Measurements from ENCODE around the gene ABHD15. TPM values are rescaled to one million over a fixed set of nuclear protein-coding genes. Genes with fewer than 3 reads are reported as not detected.

Gene ABHD15
- total RNA-seq, 4 donors from 2014 or later, result 5.4 to 12.6 (median 11.1) TPM

- Histone ChIP-seq H3K4me1 (no peaks in the 10 kb centered on the region), H3K36me3 (peaks cover 0 to 96% of the 10 kb centered on the region in 2 donors), H3K27me3 (no peaks in the 10 kb centered on the region), H3K9me3 (no peaks in the 10 kb centered on the region), H3K27ac (no peak overlapping the region), H3K4me3 (no peak overlapping the region)
- no peak for TF ChIP-seq EP300 (IDR thresholded peaks at IDR 0.05)
- TF ChIP-seq, protein P1, sequence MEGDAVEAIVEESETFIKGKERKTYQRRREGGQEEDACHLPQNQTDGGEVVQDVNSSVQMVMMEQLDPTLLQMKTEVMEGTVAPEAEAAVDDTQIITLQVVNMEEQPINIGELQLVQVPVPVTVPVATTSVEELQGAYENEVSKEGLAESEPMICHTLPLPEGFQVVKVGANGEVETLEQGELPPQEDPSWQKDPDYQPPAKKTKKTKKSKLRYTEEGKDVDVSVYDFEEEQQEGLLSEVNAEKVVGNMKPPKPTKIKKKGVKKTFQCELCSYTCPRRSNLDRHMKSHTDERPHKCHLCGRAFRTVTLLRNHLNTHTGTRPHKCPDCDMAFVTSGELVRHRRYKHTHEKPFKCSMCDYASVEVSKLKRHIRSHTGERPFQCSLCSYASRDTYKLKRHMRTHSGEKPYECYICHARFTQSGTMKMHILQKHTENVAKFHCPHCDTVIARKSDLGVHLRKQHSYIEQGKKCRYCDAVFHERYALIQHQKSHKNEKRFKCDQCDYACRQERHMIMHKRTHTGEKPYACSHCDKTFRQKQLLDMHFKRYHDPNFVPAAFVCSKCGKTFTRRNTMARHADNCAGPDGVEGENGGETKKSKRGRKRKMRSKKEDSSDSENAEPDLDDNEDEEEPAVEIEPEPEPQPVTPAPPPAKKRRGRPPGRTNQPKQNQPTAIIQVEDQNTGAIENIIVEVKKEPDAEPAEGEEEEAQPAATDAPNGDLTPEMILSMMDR (IDR thresholded peaks at IDR 0.05), result no peak
- TF ChIP-seq POLR2AphosphoS5 (IDR thresholded peaks at IDR 0.05), result no peak
- no peak for TF ChIP-seq POLR2A (IDR thresholded peaks at IDR 0.05)
- ATAC-seq, result no peak
- 4 to 54% methylated on average over 2 of the region's 2 CpGs for WGBS, 2 donors (ENCODE audit: low coverage in 1 of 2)
Measured at GRCh38 chr17:29514792-29515191, 52.0 kb downstream of the ABHD15 start.

- H3K4me3 ChIP-seq, result no peak overlapping the region
- H3K27ac ChIP-seq, result no peak overlapping the region
- peaks cover 0 to 95% of the 10 kb centered on the region in 2 donors for H3K36me3 ChIP-seq
- H3K4me1 ChIP-seq, result no peaks in the 10 kb centered on the region
- WGBS, 2 donors (ENCODE audit: low coverage in 1 of 2), result 91% methylated on average over 6 of the region's 6 CpGs
- TF ChIP-seq POLR2AphosphoS5 (IDR thresholded peaks at IDR 0.05) (no peak), EP300 (IDR thresholded peaks at IDR 0.05) (no peak), POLR2A (IDR thresholded peaks at IDR 0.05) (no peak)
- TF ChIP-seq, protein P1 (IDR thresholded peaks at IDR 0.05), result no peak
- no peaks in the 10 kb centered on the region for H3K9me3 ChIP-seq
- H3K27me3 ChIP-seq, result no peaks in the 10 kb centered on the region
- ATAC-seq, result no peak
Measured at GRCh38 chr17:29510953-29511352, 55.9 kb downstream of the ABHD15 start.

Other genes starting within 250 kb of the ABHD15 start
- 10 to 100 TPM; 57.9 to 72.2 (median 65.1) TPM for gene TAOK1, start 176.7 kb downstream of the ABHD15 start, total RNA-seq
- 10 to 100 TPM; 41.5 to 57.3 (median 52.1) TPM for gene TP53I13, start 1.7 kb upstream of the ABHD15 start, total RNA-seq
- 10 to 100 TPM; 30.4 to 47.8 (median 35.8) TPM for gene GIT1, start 22.6 kb upstream of the ABHD15 start, total RNA-seq
- gene ANKRD13B, start 26.1 kb upstream of the ABHD15 start, total RNA-seq, result 10 to 100 TPM in 2 of 4 donors, 1 to 10 TPM in 2; 4.4 to 22.8 (median 10.0) TPM
- gene CORO6, start 55.9 kb upstream of the ABHD15 start, total RNA-seq, result 100 to 1,000 TPM in 1 of 4 donors, 10 to 100 TPM in 3; 18.1 to 138 (median 39.4) TPM